NCI-H2107 treated with DMSO at 0.1 percent for 48 hours (cell line): ENCODE results near the gene GRB7.
"Not testable (repeated sequence)": the region's sequence is repeated elsewhere in the genome, so short reads cannot be mapped to it uniquely, and the experiment has no call there.

ENCODE experiments used
- DNase-seq: peaks from one replicate; lab custom pipeline; 2025; ENCODE audit not compliant: unreplicated experiment; lab: John Stamatoyannopoulos, UW

The GRB7 gene

GRCh38 chr17:39737760-39738567 is at the start of gene GRB7:
GRB7 (plus strand) TSS chr17:39737938; CDS start chr17:39742302, 4,364 bp downstream.
- DNase-seq: peak; percentile 82

GRCh38 chr17:39688475-39688835 is 49.3 kb upstream of the GRB7 start:
- no peak for DNase-seq

- DNase-seq: no peak
Measured at GRCh38 chr17:39688945-39689344, 48.8 kb upstream of the GRB7 start.

DNA sequence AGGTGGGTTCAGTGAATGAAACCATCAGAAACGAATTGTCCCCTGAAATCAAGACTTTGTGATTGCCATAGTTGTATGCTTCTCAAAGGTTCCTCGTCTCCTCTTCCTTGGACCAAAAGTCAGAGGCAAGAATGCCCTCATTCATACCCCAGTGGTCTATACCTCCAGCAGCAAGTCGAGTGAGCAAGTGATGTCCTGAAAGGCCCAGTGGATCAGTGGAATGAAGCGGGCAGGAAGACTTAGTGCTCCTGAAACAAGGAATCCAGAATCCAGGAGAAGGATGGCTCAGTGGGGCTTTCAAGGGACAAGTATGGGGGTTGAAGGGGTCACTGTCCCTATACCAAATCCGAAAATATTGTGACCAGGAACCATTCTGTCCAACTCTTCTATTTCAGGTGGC is 43.1 kb upstream of the GRB7 start:
- DNase-seq: no peak

DNA sequence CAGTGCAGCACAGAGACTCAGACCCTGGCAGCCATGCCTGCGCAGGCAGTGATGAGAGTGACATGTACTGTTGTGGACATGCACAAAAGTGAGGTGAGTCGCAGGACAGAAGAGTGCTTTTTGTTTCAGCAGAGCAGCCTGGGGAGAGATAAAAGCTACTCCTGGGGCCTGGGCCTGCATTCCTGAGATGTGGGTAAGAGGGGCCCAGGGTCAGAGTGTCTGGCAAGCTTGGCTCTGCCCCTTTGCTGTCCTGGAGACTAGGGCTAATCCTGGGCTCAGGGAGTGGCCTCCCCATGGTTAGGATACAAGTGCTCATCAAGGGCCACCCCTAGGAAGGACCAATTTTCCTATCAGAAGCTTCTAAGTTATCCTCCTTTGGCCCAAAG is 42.7 kb upstream of the GRB7 start:
- DNase-seq: no peak

DNA sequence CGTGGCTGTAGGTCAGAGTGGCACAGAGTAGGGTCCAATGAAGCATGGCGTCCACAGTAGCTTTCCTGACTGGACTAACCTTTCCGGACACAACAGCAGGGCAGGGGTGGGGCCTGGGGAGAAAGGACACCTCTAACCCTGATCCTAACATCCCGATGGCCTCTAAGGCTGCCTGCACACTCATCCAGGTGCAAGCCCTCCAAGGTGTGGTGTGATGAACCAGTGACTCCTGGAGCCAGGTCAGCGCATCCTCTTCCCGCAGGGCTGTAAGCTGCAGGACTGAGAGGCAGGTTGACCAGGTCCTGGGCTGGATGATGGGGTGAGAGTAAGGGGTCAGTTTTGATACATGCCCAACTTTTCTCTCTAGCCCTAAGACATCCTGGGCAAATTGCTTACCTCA is 41.0 kb upstream of the GRB7 start:
- DNase-seq: no peak

GRCh38 chr17:39697961-39698360 is 39.8 kb upstream of the GRB7 start:
- DNase-seq: no peak

DNA sequence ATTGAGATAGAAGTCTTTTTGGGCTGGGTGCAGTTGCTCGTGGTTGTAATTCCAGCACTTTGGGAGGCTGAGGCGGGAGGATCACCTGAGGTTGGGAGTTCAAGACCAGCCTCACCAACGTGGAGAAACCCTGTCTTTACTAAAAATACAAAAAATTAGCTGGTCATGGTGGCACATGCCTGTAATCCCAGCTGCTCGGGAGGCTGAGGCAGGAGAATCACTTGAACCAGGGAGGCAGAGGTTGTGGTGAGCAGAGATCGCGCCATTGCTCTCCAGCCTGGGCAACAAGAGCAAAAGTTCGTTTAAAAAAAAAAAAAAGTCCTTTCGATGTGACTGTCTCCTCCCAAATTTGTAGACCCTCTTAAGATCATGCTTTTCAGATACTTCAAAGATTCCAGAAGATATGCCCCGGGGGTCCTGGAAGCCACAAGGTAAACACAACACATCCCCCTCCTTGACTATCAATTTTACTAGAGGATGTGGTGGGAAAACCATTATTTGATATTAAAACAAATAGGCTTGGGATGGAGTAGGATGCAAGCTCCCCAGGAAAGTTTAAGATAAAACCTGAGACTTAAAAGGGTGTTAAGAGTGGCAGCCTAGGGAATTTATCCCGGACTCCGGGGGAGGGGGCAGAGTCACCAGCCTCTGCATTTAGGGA is 38.5 kb upstream of the GRB7 start:
- not testable (repeated sequence) for DNase-seq

- no peak for DNase-seq
Measured at GRCh38 chr17:39699818-39700147, 38.0 kb upstream of the GRB7 start, which contains the start of gene ERBB2. ERBB2 (plus strand) TSS chr17:39700064; CDS start chr17:39700239, 175 bp downstream.

- no peak for DNase-seq
Measured at GRCh38 chr17:39700148-39700987, 37.4 kb upstream of the GRB7 start.

- DNase-seq: no peak
Measured at GRCh38 chr17:39701012-39701783, 36.5 kb upstream of the GRB7 start.

DNA sequence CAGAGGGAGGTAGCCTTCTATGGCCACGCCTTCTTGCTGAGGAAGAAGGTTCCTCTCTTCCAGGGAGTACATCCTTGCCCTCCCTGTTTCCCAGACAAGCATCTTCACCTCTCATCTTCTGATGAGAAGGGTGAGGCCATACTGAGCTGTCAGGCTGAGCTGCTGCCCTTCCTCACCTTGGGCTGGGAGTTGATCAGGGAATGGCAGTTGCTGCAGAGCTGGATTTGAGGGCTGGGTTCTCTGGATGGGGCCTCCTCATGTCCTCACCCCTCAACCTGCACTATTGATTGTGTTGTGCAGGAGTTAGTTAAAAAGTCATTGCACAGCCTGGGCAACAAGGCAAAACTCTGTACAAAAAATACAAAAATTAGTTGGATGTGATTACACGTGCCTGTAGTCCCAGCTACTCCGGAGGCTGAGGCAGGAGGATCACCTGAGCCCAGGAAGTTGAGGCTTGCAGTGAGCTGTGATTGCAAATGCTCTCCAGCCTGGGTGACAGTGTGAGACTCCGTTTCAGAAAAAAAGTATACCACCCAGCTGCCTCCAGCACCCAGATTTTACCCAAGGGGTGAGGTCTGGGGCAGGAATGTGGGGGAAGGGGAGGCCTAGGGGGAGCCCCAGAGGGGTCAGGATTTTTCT is 35.8 kb upstream of the GRB7 start:
- DNase-seq: no peak

DNA sequence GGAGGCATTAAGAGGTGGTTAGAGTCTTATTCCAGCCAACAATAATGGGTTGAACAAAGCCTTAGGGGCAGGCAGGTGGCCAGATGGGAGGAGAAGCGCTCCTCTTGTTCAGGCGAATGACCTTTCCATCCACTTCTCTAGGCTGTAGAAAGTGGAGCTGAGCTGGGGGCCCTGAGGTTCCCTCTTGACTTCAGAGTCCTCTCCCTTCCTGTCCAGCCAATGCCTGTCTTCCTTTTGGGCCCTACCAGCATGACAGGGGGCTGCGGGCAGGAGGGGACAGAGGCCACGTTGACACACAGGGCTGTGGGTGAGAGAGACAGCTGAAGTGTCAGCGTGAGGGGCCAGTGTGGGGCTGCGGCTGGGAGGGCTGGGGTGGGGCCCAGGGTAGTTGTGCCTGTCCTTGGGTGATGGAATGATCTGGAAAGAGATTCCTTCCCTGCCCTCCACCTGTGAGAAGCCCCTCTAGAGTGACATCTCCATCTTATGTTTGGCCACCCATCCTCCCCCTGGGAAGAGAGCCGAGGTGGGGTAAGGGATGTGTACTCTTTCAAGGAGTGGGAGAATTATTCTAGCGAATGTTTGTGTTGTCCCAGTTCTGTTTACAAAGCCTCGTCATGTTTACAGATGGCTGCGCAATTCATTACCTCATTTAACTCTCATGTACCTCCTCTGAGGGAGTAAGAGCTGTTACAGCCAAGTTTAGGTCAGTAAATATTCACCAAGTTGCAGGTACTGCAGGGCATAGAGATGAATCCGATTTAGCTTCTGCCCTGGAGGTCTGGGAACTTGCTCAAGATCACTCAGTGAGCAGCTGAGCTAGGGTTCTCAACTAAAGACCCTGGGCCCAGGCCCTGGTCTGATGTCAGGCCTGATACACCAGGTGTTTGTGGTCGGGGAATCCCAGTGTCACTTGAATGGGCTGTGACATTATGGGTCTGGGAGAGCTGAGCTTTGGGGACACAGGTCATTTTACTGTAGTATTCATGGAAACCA is 34.5 kb upstream of the GRB7 start:
- DNase-seq: no peak

- DNase-seq: no peak
Measured at GRCh38 chr17:39703913-39704312, 33.8 kb upstream of the GRB7 start.

DNA sequence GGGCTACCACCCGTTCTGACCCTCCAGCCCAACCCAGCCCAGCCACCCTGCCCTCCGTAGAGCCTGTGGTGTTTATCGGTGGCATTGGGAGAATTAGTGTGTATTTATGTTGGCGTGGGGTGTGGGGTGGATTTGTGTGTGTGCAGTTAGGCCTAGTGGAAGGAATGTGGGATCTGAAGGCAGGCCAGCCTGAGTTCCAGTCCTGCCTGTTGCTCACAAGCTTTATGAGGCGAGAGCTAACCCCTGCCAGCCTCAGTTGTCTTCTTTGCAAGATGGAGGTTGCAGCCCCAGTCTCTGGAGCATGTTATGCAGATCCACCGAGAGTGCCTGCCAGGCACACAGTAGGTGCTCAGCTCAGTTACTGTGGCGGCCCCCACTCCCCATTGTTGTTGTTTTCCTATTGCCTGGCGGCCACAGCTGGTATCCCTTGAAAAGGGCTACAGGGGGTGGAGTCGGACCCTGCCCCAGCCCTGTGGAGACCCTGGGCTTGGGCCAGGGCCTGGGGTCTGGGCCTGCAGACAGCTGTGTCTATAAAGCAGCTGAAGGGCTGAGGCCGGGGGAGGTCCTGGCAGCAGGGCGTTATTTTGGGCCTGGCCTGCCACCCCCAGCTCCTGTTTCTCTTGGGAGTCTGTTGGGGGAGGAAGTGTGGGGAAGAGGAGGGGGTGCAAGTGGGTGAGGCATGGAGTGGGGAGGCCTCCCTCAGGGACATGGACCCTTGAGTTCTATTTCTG is 32.8 kb upstream of the GRB7 start:
- no peak for DNase-seq

GRCh38 chr17:39705786-39706348 is 31.9 kb upstream of the GRB7 start:
- no peak for DNase-seq

- DNase-seq: no peak
Measured at GRCh38 chr17:39706383-39706782, 31.4 kb upstream of the GRB7 start.

GRCh38 chr17:39706921-39707337 is 30.8 kb upstream of the GRB7 start:
- no peak for DNase-seq
